Endothelial cell of umbilical vein (primary cell): Measurements from ENCODE around the gene FAM131B. TPM values are rescaled to one million over a fixed set of nuclear protein-coding genes. Genes with fewer than 3 reads are reported as not detected.

Experiments used
- BruUV-seq: library from RNA; stranded (reverse); fragments of 400-500 nt; replicated peaks from 2 replicates; lab custom pipeline; 2021; lab: Mats Ljungman, UMichigan
- CTCF ChIA-PET: fragments of 300-600, 350-600 bp; sonication (Branson Sonifier 250); formaldehyde crosslinking; loops from one replicate; lab custom pipeline; 2021; ENCODE audit warnings: antibody characterized with exemption, inconsistent platforms; lab: Charles Lee
- POLR2A ChIA-PET: fragments of 300-600, 350-600 bp; sonication (Branson Sonifier 250); formaldehyde crosslinking; loops from one replicate; lab custom pipeline; 2021; ENCODE audit warnings: antibody characterized with exemption, inconsistent platforms; lab: Charles Lee
- DNase-seq: peaks from one replicate; pipeline ENCODE4 v3.0.0-alpha.2; 2011; ENCODE audit warnings: low read depth, low spot score
- FAIRE-seq: peaks from 2 replicates; lab custom pipeline; 2011; peaks lifted over from hg19 to GRCh38; lab: Jason Lieb, UNC
- H2AFZ ChIP-seq: 2 replicates; pipeline ENCODE4 v1.6.0; 2012; ENCODE audit warnings: low read depth, low read length, control low read depth, inconsistent platforms
- H3K27ac ChIP-seq: 2 replicates; pipeline ENCODE4 v1.5.1; 2011; ENCODE audit warnings: low read depth, mild to moderate bottlenecking, control low read depth, low read length, moderate library complexity; ENCODE audit not compliant: insufficient read depth
- H3K27me3 ChIP-seq, 2 experiments: 2 replicates each; pipeline versions ENCODE4 v1.6.0 to v1.6.1; 2011; ENCODE audit warnings: low read length in 2 of 2, mixed read lengths in 1 of 2; ENCODE audit not compliant: control insufficient read depth in 2 of 2, insufficient read depth in 2 of 2
- H3K36me3 ChIP-seq, 2 experiments: 2 replicates in 1 of 2; 3 replicates in 1 of 2; pipeline ENCODE4 v1.5.1; 2011; ENCODE audit warnings: low read length in 2 of 2, mild to moderate bottlenecking in 1 of 2, moderate library complexity in 1 of 2; ENCODE audit not compliant: control insufficient read depth in 2 of 2, insufficient read depth in 2 of 2; ENCODE audit errors: extremely low read depth in 1 of 2
- H3K4me1 ChIP-seq: 3 replicates; pipeline ENCODE4 v1.5.1; 2011; ENCODE audit warnings: mild to moderate bottlenecking, low read length; ENCODE audit not compliant: control insufficient read depth, insufficient read depth; ENCODE audit errors: extremely low read depth
- H3K4me2 ChIP-seq: 2 replicates; pipeline ENCODE4 v1.6.1; 2011; ENCODE audit warnings: low read length, control low read depth, mixed read lengths; ENCODE audit not compliant: insufficient read depth
- H3K4me3 ChIP-seq, 3 experiments: fragments of 200-600 bp in 1 of 3; sonication (generic), shearing (Covaris generic) in 1 of 3; replicated peaks in 1 of 3; 2 replicates each; pipeline ENCODE4 v1.5.1; 2011 to 2016; ENCODE audit warnings: control low read depth in 3 of 3, low read length in 3 of 3, mild to moderate bottlenecking in 2 of 3, inconsistent platforms in 1 of 3, low read depth in 1 of 3, moderate library complexity in 1 of 3; ENCODE audit not compliant: insufficient read depth in 1 of 3
- H3K79me2 ChIP-seq: 2 replicates; pipeline ENCODE4 v1.6.0; 2012; ENCODE audit warnings: low read length, inconsistent platforms; ENCODE audit not compliant: control insufficient read depth, insufficient read depth
- H3K9ac ChIP-seq: replicated peaks from 2 replicates; pipeline ENCODE3; 2011; ENCODE audit warnings: low read length, control low read depth; ENCODE audit not compliant: insufficient read depth; ENCODE audit errors: extremely low read depth
- H3K9me1 ChIP-seq: replicated peaks from 3 replicates; pipeline ENCODE4 v1.6.0; 2011; ENCODE audit warnings: mild to moderate bottlenecking, low read length; ENCODE audit not compliant: control insufficient read depth, insufficient read depth; ENCODE audit errors: extremely low read depth
- H3K9me3 ChIP-seq: replicated peaks from 2 replicates; pipeline ENCODE4 v1.5.1; 2012; ENCODE audit warnings: low read length, inconsistent platforms; ENCODE audit not compliant: control insufficient read depth, insufficient read depth
- H4K20me1 ChIP-seq: replicated peaks from 2 replicates; pipeline ENCODE3; 2011; ENCODE audit warnings: mild to moderate bottlenecking, low read length; ENCODE audit not compliant: control insufficient read depth, insufficient read depth; ENCODE audit errors: extremely low read depth
- CTCF ChIP-seq, 2 donors: IDR thresholded peaks; 1 replicate in 1 of 2; 2 replicates in 1 of 2; pipeline ENCODE4 v1.5.1; 2011; ENCODE audit warnings: low read length in 2 of 2, mild to moderate bottlenecking in 2 of 2, moderate library complexity in 2 of 2, control low read depth in 1 of 2, inconsistent platforms in 1 of 2, low read depth in 1 of 2; ENCODE audit not compliant: insufficient read depth in 1 of 2; ENCODE audit errors: extremely low read depth in 1 of 2
- EZH2 ChIP-seq: IDR thresholded peaks from 2 replicates; pipeline ENCODE4 v1.6.1; 2012; ENCODE audit warnings: borderline replicate concordance, low read depth, mild to moderate bottlenecking, moderate library complexity, low read length, inconsistent platforms; ENCODE audit not compliant: severe bottlenecking
- FOS ChIP-seq: IDR thresholded peaks from 2 replicates; pipeline ENCODE4 v1.6.1; 2011; ENCODE audit warnings: mild to moderate bottlenecking, low read length, moderate library complexity, borderline replicate concordance; ENCODE audit not compliant: insufficient read depth
- GATA2 ChIP-seq: IDR thresholded peaks from 2 replicates; pipeline ENCODE4 v1.7.0; 2011; ENCODE audit warnings: low read depth, mild to moderate bottlenecking, moderate library complexity, mixed read lengths, low read length; ENCODE audit not compliant: insufficient read length, insufficient read depth
- JUN ChIP-seq: IDR thresholded peaks from 2 replicates; pipeline ENCODE4 v1.6.1; 2011; ENCODE audit warnings: borderline replicate concordance, low read depth; ENCODE audit not compliant: insufficient read length, insufficient read depth
- MAX ChIP-seq: IDR thresholded peaks from 2 replicates; pipeline ENCODE4 v1.6.1; 2011; ENCODE audit not compliant: insufficient read depth, insufficient read length
- MYC ChIP-seq: IDR thresholded peaks from one replicate; pipeline ENCODE4 v1.6.1; 2011; ENCODE audit warnings: mild to moderate bottlenecking, low read depth, low read length
- POLR2A ChIP-seq: IDR thresholded peaks from 2 replicates; pipeline ENCODE4 v1.6.1; 2012; ENCODE audit warnings: low read depth, mild to moderate bottlenecking, control low read depth, low read length
- POLR2AphosphoS5 ChIP-seq: IDR thresholded peaks from 2 replicates; pipeline ENCODE4 v1.6.1; 2012; ENCODE audit warnings: low read depth, mild to moderate bottlenecking, control low read depth, low read length, moderate library complexity; ENCODE audit not compliant: insufficient read depth
- dilution Hi-C: fragments of 300-500 bp; cut with MboI; formaldehyde crosslinking; loops from one replicate; pipeline ENCODE4 v1.15.0; 2019; ENCODE audit warnings: low sequenced_read_pairs; ENCODE audit not compliant: extremely low pct_ligation_motif_present
- intact Hi-C: fragments of 100-400 bp; cut with micrococcal nuclease; formaldehyde crosslinking; loops from one replicate; pipeline ENCODE4 v1.10.0; 2022
- polyA plus RNA-seq, 4 experiments: library from polyadenylated mRNA; depleted of rRNA in 3 of 4; stranded (reverse) in 3 of 4; unstranded in 1 of 4; fragments of >200 nt; gene quantifications; 2 replicates each; pipeline versions ENCODE4 v1.2.1 to v1.2.3, GENCODE V29; 2011 to 2012; ENCODE audit warnings: missing spikeins in 1 of 4
- total RNA-seq: library from RNA; stranded (reverse); gene quantifications from 2 replicates; pipeline ENCODE4 v1.2.3, GENCODE V29; 2021

Gene FAM131B
- total and polyA plus RNA-seq, 2 donors (not counting 3 experiments of a cell fraction or from before 2014, with no cell fraction given) = 1.6 to 1.8 TPM

GRCh38 chr7:143355450-143356385, 6.8 kb downstream of the FAM131B start:
- TF ChIP-seq CTCF (IDR thresholded peaks at IDR 0.05; ENCODE audit: extremely low read depth in 1 of 2, insufficient read depth in 1 of 2, low read depth in 1 of 2, low read length in 2 of 2) = no peak
- TF ChIP-seq MAX = no peak
- TF ChIP-seq EZH2 = no peak
- no peak for TF ChIP-seq FOS
- no peak for TF ChIP-seq POLR2A
- no peak for TF ChIP-seq MYC
- TF ChIP-seq POLR2AphosphoS5 = no peak
- no peak for TF ChIP-seq JUN
- TF ChIP-seq GATA2 = no peak
- Histone ChIP-seq H3K9me3 (no peaks in the 10 kb centered on the region), H3K36me3 (no peaks in the 10 kb centered on the region), H2AFZ (no peak overlapping the region), H3K27me3 (peaks cover 4 to 7% of the 10 kb centered on the region in 2 experiments), H3K9me1 (no peaks in the 10 kb centered on the region), H3K4me3 (no peak overlapping the region), H4K20me1 (no peaks in the 10 kb centered on the region), H3K9ac (no peak overlapping the region), H3K79me2 (no peaks in the 10 kb centered on the region), H3K4me1 (no peaks in the 10 kb centered on the region), H3K27ac (no peak overlapping the region), H3K4me2 (no peak overlapping the region)
- BruUV-seq = no TSS peak
- dilution Hi-C loops = no loop called here
- FAIRE-seq = no peak
- no peak for DNase-seq
- intact Hi-C loops = no loop called here
- ChIA-PET CTCF (interaction anchor here (1.1 to 1.5 kb wide), 3 partner anchors 17 to 21 kb away, joined by 3 read pairs; no protein-coding TSS in a partner anchor), POLR2A (no interaction called here)
